Breast epithelium (tissue), 3 donors: ENCODE measurements around the gene TMEM151B.

Experiments used
- CTCF ChIP-seq, 3 donors: fragments of 450-650 bp; IDR thresholded peaks; one replicate each; pipeline ENCODE4 v1.5.1; 2016 to 2017; ENCODE audit warnings: antibody characterized with exemption in 3 of 3, mild to moderate bottlenecking in 3 of 3, moderate library complexity in 3 of 3
- POLR2A ChIP-seq: fragments of 450-650 bp; IDR thresholded peaks from one replicate; pipeline ENCODE4 v1.6.1; 2016; ENCODE audit warnings: antibody characterized with exemption, mild to moderate bottlenecking, moderate library complexity
- POLR2AphosphoS5 ChIP-seq, 3 donors: sonication (generic); formaldehyde crosslinking; IDR thresholded peaks; one replicate each; pipeline ENCODE4 v1.6.1; 2017; ENCODE audit warnings: antibody characterized with exemption in 3 of 3

DNA sequence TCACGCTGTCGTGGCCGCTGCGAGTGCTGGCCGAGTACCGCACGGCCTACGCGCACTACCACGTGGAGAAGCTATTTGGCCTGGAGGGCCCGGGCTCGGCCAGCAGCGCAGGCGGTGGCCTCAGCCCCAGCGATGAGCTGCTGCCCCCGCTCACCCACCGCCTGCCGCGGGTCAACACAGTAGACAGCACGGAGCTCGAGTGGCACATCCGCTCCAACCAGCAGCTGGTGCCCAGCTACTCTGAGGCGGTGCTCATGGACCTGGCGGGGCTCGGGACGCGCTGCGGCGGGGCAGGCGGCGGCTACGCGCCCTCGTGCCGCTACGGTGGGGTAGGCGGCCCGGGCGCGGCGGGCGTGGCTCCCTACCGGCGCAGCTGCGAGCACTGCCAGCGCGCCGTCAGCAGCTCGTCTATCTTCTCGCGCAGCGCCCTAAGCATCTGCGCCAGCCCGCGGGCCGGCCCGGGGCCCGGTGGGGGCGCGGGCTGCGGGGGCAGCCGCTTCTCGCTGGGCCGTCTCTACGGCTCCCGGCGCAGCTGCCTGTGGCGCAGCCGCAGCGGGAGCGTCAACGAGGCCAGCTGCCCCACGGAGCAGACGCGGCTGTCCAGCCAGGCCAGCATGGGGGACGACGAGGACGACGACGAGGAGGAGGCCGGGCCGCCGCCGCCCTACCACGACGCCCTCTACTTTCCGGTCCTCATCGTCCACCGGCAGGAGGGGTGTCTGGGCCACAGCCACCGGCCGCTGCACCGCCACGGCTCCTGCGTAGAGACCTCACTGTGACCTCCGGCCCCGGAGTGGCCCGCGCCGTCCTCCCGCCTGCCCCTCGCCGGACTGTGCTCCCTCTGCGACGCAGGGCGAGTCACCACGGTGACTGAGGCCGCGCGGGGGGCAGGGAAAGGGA is 5.7 kb downstream of the TMEM151B start:
- no peak for TF ChIP-seq CTCF (IDR thresholded peaks at IDR 0.05)
- TF ChIP-seq POLR2A: no peak
- no peak for TF ChIP-seq POLR2AphosphoS5 (IDR thresholded peaks at IDR 0.05)
